WERI-Rb-1 (cell line): ENCODE measurements around the gene SDS.

Experiments used
- DNase-seq: peaks from one replicate; pipeline ENCODE4 v3.0.0-alpha.2; 2020
- H3K27ac ChIP-seq: fragments of 250-450 bp; sonication (Bioruptor Pico); 2 replicates; pipeline ENCODE4 v1.5.1; 2020; ENCODE audit warnings: mild to moderate bottlenecking, moderate library complexity
- H3K27me3 ChIP-seq: fragments of 250-450 bp; sonication (Bioruptor Pico); 2 replicates; pipeline ENCODE4 v1.5.1; 2021; ENCODE audit warnings: mild to moderate bottlenecking, low read depth, moderate library complexity; ENCODE audit not compliant: insufficient read depth, severe bottlenecking
- H3K36me3 ChIP-seq: fragments of 250-450 bp; sonication (Bioruptor Pico); 2 replicates; pipeline ENCODE4 v1.5.1; 2020; ENCODE audit warnings: mild to moderate bottlenecking, moderate library complexity
- H3K4me3 ChIP-seq: 2 replicates; pipeline ENCODE4 v1.5.1; 2011; ENCODE audit warnings: low read depth, mild to moderate bottlenecking, control low read depth, low read length
- H3K9me3 ChIP-seq: fragments of 250-450 bp; sonication (Bioruptor Pico); 2 replicates; pipeline ENCODE4 v1.5.1; 2021; ENCODE audit warnings: mild to moderate bottlenecking, moderate library complexity; ENCODE audit not compliant: severe bottlenecking
- TF ChIP-seq, protein P1 (sequence below): IDR thresholded peaks from 2 replicates; pipeline ENCODE4 v1.5.1; 2011; ENCODE audit warnings: low read depth, mild to moderate bottlenecking, control low read depth, inconsistent platforms, low read length

Gene SDS

DNA sequence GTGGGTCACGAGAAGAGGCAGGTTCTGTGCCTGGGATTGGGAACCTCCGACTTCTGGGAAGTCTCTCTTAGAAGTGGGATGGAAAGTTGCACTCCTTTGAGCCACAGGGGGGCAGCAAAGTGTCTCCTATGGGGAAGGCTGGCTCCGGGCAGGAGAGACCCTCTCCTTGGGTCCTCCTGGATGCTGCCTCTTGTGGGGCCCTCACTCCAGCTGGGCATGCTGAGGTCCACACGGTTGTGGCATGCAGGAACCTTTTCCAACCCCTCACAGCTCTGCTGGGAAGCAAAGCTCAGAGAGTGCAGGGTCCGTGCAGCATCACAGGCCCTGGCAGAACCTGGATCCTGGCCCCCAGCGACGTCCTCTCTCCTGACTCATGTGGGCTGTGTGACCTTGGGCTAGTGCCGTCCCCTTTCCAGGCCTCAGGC is 35.9 kb upstream of the SDS start:
- TF ChIP-seq, protein P1, sequence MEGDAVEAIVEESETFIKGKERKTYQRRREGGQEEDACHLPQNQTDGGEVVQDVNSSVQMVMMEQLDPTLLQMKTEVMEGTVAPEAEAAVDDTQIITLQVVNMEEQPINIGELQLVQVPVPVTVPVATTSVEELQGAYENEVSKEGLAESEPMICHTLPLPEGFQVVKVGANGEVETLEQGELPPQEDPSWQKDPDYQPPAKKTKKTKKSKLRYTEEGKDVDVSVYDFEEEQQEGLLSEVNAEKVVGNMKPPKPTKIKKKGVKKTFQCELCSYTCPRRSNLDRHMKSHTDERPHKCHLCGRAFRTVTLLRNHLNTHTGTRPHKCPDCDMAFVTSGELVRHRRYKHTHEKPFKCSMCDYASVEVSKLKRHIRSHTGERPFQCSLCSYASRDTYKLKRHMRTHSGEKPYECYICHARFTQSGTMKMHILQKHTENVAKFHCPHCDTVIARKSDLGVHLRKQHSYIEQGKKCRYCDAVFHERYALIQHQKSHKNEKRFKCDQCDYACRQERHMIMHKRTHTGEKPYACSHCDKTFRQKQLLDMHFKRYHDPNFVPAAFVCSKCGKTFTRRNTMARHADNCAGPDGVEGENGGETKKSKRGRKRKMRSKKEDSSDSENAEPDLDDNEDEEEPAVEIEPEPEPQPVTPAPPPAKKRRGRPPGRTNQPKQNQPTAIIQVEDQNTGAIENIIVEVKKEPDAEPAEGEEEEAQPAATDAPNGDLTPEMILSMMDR, result peak; percentile 85
- no peaks in the 10 kb centered on the region for H3K9me3 ChIP-seq
- H3K27ac ChIP-seq, result no peak overlapping the region
- H3K27me3 ChIP-seq, result no peaks in the 10 kb centered on the region
- H3K36me3 ChIP-seq, result no peaks in the 10 kb centered on the region
- no peak overlapping the region for H3K4me3 ChIP-seq
- DNase-seq, result peak; percentile 79

DNA sequence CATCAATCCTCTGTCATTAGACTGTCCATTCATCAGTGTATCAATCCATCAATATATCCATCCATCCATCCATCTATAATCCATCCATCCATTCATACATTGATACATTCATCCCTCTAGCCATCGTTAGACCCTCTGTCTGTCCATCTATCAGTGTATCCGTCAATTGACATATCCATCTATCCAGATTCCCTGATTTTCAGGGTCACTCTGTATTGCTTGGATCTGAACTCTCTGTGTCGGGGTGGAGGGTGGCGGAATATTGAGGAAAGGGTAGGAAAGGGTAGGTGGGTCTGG is 35.6 kb upstream of the SDS start:
- Histone ChIP-seq H3K27me3 (no peaks in the 10 kb centered on the region), H3K4me3 (no peak overlapping the region), H3K9me3 (no peaks in the 10 kb centered on the region), H3K36me3 (no peaks in the 10 kb centered on the region), H3K27ac (no peak overlapping the region)
- TF ChIP-seq, protein P1, result no peak
- DNase-seq, result no peak

GRCh38 chr12:113438523-113439300 is 35.0 kb upstream of the SDS start:
- Histone ChIP-seq H3K9me3 (no peaks in the 10 kb centered on the region), H3K36me3 (no peaks in the 10 kb centered on the region), H3K27ac (no peak overlapping the region), H3K27me3 (no peaks in the 10 kb centered on the region), H3K4me3 (no peak overlapping the region)
- no peak for DNase-seq
- TF ChIP-seq, protein P1, result no peak

- Histone ChIP-seq H3K4me3 (no peak overlapping the region), H3K36me3 (no peaks in the 10 kb centered on the region), H3K27me3 (no peaks in the 10 kb centered on the region), H3K27ac (no peak overlapping the region), H3K9me3 (no peaks in the 10 kb centered on the region)
- TF ChIP-seq, protein P1, result no peak
- no peak for DNase-seq
These were observed 34.0 kb upstream of the SDS start for GRCh38 chr12:113437729-113438100.

DNA sequence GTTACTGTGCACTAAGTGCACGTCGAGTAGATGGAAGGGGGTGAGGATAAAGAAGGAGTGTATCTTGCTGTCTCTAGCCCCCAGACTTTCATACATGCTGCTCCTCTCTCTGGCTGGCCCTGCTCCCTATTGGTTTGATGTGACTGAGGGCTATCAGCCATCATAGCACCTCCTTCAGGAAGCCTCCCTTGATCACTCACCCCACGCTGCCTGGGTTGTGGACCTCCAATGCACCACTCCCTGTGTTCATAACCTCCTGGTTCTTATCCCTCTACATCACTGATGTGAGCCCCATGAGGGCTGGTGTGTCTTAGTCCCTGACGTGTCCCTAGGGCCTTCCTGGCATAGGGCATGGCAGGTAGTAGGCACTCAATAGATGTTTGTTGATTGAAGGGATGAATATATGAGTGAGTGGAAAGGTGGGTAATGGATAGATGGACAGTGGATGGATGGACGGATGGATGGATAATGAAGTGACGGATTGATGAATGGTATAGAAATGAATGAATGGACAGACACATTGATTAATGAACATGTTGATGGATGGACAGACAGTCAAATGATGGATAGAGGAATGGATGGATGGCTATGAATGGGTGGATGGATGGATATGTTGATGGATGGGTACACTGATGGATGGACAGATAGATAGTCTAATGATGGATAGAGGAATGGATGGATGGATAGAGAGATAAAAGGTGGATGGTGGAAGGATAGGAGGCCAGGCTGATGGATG is 33.5 kb upstream of the SDS start:
- Histone ChIP-seq H3K36me3 (no peaks in the 10 kb centered on the region), H3K27ac (no peak overlapping the region), H3K27me3 (no peaks in the 10 kb centered on the region), H3K9me3 (no peaks in the 10 kb centered on the region), H3K4me3 (no peak overlapping the region)
- no peak for DNase-seq
- TF ChIP-seq, protein P1, result no peak
